ENCODE data around the gene FEN1. TPM values are rescaled to one million over a fixed set of nuclear protein-coding genes. Genes with fewer than 3 reads are reported as not detected.
A peak's percentile ranks its signal among the peaks of the same experiment; 100 is the strongest.

The FEN1 gene
- total and polyA plus RNA-seq, 2 of the 13 experiments (the other 11 are each of a cell fraction or from before 2014, with no cell fraction given): 12.4 to 102 TPM

GRCh38 chr11:61787928-61788491 is 4.7 kb upstream of the FEN1 start (continued):
- TF ChIP-seq TAF1 (CRISPR knock-in tag; IDR thresholded peaks at IDR 0.05): no peak
- peak; percentile 49; the same call in 1 of the 2 replicates for TF ChIP-seq HNRNPL (IDR thresholded peaks at IDR 0.05; ENCODE audit: low read depth, low read length)
- peak; percentile 47 for TF ChIP-seq ZNF687 (CRISPR knock-in tag; IDR thresholded peaks at IDR 0.05)
- TF ChIP-seq HMGXB4 (CRISPR knock-in tag; IDR thresholded peaks at IDR 0.05; ENCODE audit: borderline replicate concordance in 1 of 2, low read depth in 1 of 2): peak in 1 of 2 experiments; percentile 38; a peak in 1 of 4 replicates
- no peak for TF ChIP-seq TBX3 (IDR thresholded peaks at IDR 0.05; ENCODE audit: borderline replicate concordance)
- TF ChIP-seq ISL2 (CRISPR knock-in tag; IDR thresholded peaks at IDR 0.05): 0 out of 2 replicates have a peak, but pooled peaks have one; percentile 30
- TF ChIP-seq KDM4B (CRISPR knock-in tag; IDR thresholded peaks at IDR 0.05): no peak
- 0 out of 2 replicates have a peak, but pooled peaks have one; percentile 35 for TF ChIP-seq ZBTB7A (CRISPR knock-in tag; IDR thresholded peaks at IDR 0.05)
- peak; percentile 36; the same call in 1 of the 2 replicates for TF ChIP-seq ZFP91 (CRISPR knock-in tag; IDR thresholded peaks at IDR 0.05; ENCODE audit: borderline replicate concordance)
- no peak for TF ChIP-seq NAIF1 (CRISPR knock-in tag; IDR thresholded peaks at IDR 0.05; ENCODE audit: borderline replicate concordance)
- TF ChIP-seq AGO2 (optimal IDR thresholded peaks at IDR 0.05; ENCODE audit: low read depth, low read length): peak; percentile 81
- no peak for TF ChIP-seq RXRB (CRISPR knock-in tag; IDR thresholded peaks at IDR 0.05; ENCODE audit: borderline replicate concordance)
- TF ChIP-seq CTCF (CRISPR knock-in tag; IDR thresholded peaks at IDR 0.05): peak; percentile 87
- TF ChIP-seq ZBTB8A (CRISPR knock-in tag; IDR thresholded peaks at IDR 0.05; ENCODE audit: borderline replicate concordance, low read depth): no peak
- no peak for TF ChIP-seq SP140L (CRISPR knock-in tag; IDR thresholded peaks at IDR 0.05; ENCODE audit: borderline replicate concordance)
- TF ChIP-seq SOX6 (IDR thresholded peaks at IDR 0.05): no peak
- TF ChIP-seq SOX6 (CRISPR knock-in tag; IDR thresholded peaks at IDR 0.05): no peak
- peak; percentile 56; the same call in 1 of the 2 replicates for TF ChIP-seq SMC3 (IDR thresholded peaks at IDR 0.05; ENCODE audit: low read length)
- peak; percentile 41; the same call in 1 of the 2 replicates for TF ChIP-seq PITX1 (CRISPR knock-in tag; IDR thresholded peaks at IDR 0.05)
- TF ChIP-seq RBM22 (optimal IDR thresholded peaks at IDR 0.05; ENCODE audit: low read length): peak; percentile 81
- peak in 1 of 2 experiments; percentile 45; a peak in 1 of 4 replicates for TF ChIP-seq POLR2A (IDR thresholded peaks at IDR 0.05; ENCODE audit: insufficient read depth in 1 of 2, low read depth in 2 of 2, low read length in 2 of 2)
